ENCODE data around the gene B3GNT3. TPM values are rescaled to one million over a fixed set of nuclear protein-coding genes. Genes with fewer than 3 reads are reported as not detected.

The B3GNT3 gene, protein sequence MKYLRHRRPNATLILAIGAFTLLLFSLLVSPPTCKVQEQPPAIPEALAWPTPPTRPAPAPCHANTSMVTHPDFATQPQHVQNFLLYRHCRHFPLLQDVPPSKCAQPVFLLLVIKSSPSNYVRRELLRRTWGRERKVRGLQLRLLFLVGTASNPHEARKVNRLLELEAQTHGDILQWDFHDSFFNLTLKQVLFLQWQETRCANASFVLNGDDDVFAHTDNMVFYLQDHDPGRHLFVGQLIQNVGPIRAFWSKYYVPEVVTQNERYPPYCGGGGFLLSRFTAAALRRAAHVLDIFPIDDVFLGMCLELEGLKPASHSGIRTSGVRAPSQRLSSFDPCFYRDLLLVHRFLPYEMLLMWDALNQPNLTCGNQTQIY
- 0.22 TPM in 1 of 2 replicates, not detected in the other for total RNA-seq

GRCh38 chr19:17794731-17795494 lies at the start of gene B3GNT3:
TSS of gene B3GNT3 (plus strand) at chr19:17795138. CDS start at chr19:17807808, 12,670 bp downstream.
- DNase-seq (ENCODE audit: low read depth in 2 of 2): peak; percentile 16 to 56

DNA sequence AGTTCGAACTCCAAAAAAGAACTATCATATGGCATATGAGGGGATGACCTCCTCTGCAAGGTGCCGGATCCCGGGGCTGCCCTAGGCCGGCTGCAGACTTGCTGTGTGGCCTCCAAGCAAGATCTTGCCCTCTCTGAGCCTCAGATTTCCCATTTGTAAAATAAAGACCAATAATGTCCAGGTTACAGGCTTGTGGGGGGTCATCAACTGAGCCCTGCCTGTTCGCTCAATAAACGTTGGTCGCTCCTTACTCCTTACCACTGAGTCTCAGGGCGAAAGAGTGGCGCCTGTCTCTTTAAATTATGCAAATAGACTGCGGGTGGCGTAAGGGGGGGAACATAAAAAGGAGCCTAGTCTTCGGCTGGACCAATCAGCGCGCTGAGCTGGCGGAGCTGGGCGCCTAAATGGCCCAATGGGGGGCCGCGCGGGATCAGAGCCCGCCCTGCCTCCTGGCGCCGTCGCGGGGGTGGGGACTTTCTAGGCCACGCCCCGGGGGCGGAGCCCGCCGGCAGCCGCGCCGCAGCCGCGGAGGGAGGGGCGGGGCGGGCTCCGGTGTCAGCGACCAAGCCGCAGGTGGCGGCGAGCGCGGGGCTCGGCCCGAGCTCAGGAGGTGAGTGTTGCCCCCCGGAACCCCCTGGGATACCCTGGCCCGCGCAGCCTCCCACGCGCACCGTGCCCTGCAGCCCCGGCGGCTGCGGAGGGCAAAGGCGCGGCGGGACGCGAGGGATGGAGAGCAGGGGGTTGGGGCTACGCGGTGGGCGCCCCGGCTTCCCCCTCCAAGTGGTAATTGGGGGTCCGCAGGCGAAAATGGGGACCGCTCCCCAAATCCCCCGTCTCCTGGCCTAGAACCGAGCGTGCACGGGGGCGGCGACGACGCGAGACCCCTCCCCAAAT lies 47.5 kb upstream of the B3GNT3 start:
- peak; percentile 93 to 95 for DNase-seq (ENCODE audit: low read depth in 2 of 2)

GRCh38 chr19:17748884-17749638 lies 45.9 kb upstream of the B3GNT3 start:
- DNase-seq (ENCODE audit: low read depth in 2 of 2): no peak

- DNase-seq (ENCODE audit: low read depth in 2 of 2): no peak
Observed at GRCh38 chr19:17749912-17750317, 45.0 kb upstream of the B3GNT3 start.

DNA sequence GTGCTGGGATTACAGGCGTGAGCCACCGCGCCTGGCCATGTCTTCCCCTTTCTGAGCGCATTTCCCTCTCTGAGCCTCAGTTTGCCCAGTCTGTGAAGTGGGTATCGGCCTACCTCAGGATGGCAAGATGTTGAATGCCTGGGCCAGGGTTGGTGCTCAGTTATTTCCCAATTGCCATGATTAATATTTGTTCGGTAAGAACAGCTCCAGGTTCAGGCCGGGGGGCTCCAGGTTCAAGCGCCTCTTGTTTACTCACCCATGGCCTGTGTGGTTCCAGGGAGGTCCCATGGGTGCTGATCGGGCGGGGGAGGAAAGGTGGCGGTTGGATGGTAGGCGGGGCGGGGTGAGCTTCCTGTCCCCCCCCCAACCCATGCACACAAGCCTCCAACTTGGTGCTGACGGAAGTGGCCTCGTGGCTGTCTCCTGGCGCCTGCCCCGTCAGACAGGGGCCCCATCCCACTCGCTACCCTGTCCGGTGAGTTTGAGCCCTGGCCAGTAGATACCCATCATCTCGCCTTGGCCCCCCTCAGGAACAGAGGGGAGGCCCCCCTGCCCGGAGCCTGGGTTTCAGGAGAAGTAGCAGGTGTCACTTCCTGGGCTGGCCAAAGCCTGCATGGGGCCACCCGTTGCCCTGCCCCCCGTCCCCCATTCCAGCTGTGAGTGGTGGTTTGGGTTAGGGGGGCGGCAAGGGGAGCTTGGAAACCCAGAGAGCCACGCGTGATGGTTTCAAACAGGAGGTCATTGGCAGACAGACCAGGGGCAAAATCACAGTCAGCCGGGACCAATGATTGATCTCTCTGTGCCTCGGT lies 43.6 kb upstream of the B3GNT3 start, which contains the start of gene FCHO1:
TSS of gene FCHO1 (plus strand) at position 375 of the 809 bp plus-strand sequence. CDS start 3,688 bp downstream, outside the sequence.
- no peak for DNase-seq (ENCODE audit: low read depth in 2 of 2)

DNA sequence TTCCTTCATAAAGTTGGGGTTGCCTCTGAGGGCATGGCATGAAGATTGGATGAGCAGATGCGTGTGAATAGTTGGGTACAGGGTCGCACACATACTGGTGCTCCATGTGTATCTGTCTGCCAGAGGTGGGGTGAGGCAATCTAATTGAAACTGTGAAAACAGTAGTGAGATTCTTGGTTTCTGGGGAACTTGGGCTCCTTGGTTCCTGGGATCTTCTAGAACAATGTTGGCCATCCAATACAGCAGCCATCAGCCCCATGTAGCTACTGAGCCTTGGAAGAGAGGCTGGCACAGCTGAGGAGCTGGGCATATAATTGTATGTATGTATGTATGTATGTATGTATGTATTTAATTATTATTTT lies 43.0 kb upstream of the B3GNT3 start:
- no peak for DNase-seq (ENCODE audit: low read depth in 2 of 2)

- no peak for DNase-seq (ENCODE audit: low read depth in 2 of 2)
Observed at GRCh38 chr19:17752865-17753639, 41.9 kb upstream of the B3GNT3 start.

DNA sequence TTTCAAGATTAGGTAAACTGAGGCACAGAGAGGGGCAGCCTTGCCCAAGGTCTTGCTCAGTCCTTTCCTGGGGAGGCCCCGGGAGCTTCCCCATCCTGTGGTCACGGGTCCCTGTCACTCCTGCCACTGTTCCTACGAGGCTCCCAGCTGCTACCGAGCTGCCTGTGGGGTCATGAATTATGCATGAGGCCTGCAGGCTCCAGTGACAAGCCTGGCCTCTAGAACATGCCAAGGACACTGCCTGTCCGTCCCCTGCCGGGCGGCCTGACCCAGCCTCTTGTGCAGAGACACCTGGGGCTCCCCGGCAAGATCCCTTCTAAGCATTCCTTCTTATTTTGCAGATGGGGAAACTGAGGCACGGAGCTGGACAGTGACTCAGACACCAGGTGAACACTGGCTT lies 41.0 kb upstream of the B3GNT3 start:
- no peak for DNase-seq (ENCODE audit: low read depth in 2 of 2)

- DNase-seq (ENCODE audit: low read depth in 2 of 2): no peak
Observed at GRCh38 chr19:17754634-17755442, 40.1 kb upstream of the B3GNT3 start.

GRCh38 chr19:17755443-17755890 lies 39.5 kb upstream of the B3GNT3 start:
- no peak for DNase-seq (ENCODE audit: low read depth in 2 of 2)

GRCh38 chr19:17755977-17756670 lies 38.8 kb upstream of the B3GNT3 start:
- peak; percentile 31 to 46 for DNase-seq (ENCODE audit: low read depth in 2 of 2)

- DNase-seq (ENCODE audit: low read depth in 2 of 2): peak; percentile 58 to 63
Observed at GRCh38 chr19:17757125-17757524, 37.8 kb upstream of the B3GNT3 start.

GRCh38 chr19:17758515-17758914 lies 36.4 kb upstream of the B3GNT3 start:
- no peak for DNase-seq (ENCODE audit: low read depth in 2 of 2)

GRCh38 chr19:17761148-17761547 lies 33.8 kb upstream of the B3GNT3 start:
- DNase-seq (ENCODE audit: low read depth in 2 of 2): no peak

GRCh38 chr19:17762505-17763229 lies 32.3 kb upstream of the B3GNT3 start:
- DNase-seq (ENCODE audit: low read depth in 2 of 2): peak; percentile 26 to 70

- no peak for DNase-seq (ENCODE audit: low read depth in 2 of 2)
Observed at GRCh38 chr19:17764348-17764747, 30.6 kb upstream of the B3GNT3 start.

GRCh38 chr19:17765069-17765618 lies 29.8 kb upstream of the B3GNT3 start:
- DNase-seq (ENCODE audit: low read depth in 2 of 2): peak; percentile 35 to 45
